AG04449 (cell line): ENCODE data around the gene LDB2.

Experiments used
- CTCF ChIA-PET: fragments of 350-600 bp; formaldehyde crosslinking; extraction: SDS; loops from one replicate; lab custom pipeline; 2021; ENCODE audit warnings: antibody characterized with exemption; lab: Yijun Ruan, JAX
- POLR2A ChIA-PET: fragments of 400-600, 350-600 bp; formaldehyde crosslinking; extraction: SDS; loops from one replicate; lab custom pipeline; 2020; ENCODE audit warnings: antibody characterized with exemption, inconsistent platforms; lab: Yijun Ruan, JAX
- DNase-seq: peaks from one replicate; pipeline ENCODE4 v3.0.0-alpha.2; 2010; ENCODE audit warnings: low read depth, low spot score
- H3K4me3 ChIP-seq: 2 replicates; pipeline ENCODE4 v1.5.1; 2011; ENCODE audit warnings: low read depth, mild to moderate bottlenecking, control low read depth, low read length
- TF ChIP-seq, protein P1 (sequence below): IDR thresholded peaks from one replicate; pipeline ENCODE4 v1.5.1; 2011; ENCODE audit warnings: mild to moderate bottlenecking, moderate library complexity, low read length, control low read depth, inconsistent platforms; ENCODE audit not compliant: insufficient read depth; ENCODE audit errors: missing control alignments

Gene LDB2

GRCh38 chr4:16588651-16589050, 309.8 kb downstream of the LDB2 start:
- no peak for DNase-seq
- H3K4me3 ChIP-seq, result no peak overlapping the region
- TF ChIP-seq, protein P1, sequence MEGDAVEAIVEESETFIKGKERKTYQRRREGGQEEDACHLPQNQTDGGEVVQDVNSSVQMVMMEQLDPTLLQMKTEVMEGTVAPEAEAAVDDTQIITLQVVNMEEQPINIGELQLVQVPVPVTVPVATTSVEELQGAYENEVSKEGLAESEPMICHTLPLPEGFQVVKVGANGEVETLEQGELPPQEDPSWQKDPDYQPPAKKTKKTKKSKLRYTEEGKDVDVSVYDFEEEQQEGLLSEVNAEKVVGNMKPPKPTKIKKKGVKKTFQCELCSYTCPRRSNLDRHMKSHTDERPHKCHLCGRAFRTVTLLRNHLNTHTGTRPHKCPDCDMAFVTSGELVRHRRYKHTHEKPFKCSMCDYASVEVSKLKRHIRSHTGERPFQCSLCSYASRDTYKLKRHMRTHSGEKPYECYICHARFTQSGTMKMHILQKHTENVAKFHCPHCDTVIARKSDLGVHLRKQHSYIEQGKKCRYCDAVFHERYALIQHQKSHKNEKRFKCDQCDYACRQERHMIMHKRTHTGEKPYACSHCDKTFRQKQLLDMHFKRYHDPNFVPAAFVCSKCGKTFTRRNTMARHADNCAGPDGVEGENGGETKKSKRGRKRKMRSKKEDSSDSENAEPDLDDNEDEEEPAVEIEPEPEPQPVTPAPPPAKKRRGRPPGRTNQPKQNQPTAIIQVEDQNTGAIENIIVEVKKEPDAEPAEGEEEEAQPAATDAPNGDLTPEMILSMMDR, result no peak
- ChIA-PET CTCF (no interaction called here), POLR2A (no interaction called here)

- CTCF ChIA-PET, result no interaction called here
- TF ChIP-seq, protein P1, result no peak
- no peak for DNase-seq
- POLR2A ChIA-PET, result no interaction called here
- H3K4me3 ChIP-seq, result no peak overlapping the region
Measured at GRCh38 chr4:16588149-16588548, 310.3 kb downstream of the LDB2 start.

GRCh38 chr4:16585053-16585452, 313.4 kb downstream of the LDB2 start:
- TF ChIP-seq, protein P1, result no peak
- DNase-seq, result no peak
- CTCF ChIA-PET, result no interaction called here
- H3K4me3 ChIP-seq, result no peak overlapping the region
- POLR2A ChIA-PET, result no interaction called here

GRCh38 chr4:16583764-16584163, 314.7 kb downstream of the LDB2 start:
- no peak overlapping the region for H3K4me3 ChIP-seq
- ChIA-PET POLR2A (no interaction called here), CTCF (interaction anchor here (0.7 kb wide), 2 partner anchors 9 to 348 kb away, joined by 3 read pairs; no protein-coding TSS in a partner anchor)
- DNase-seq, result no peak
- TF ChIP-seq, protein P1, result no peak

DNA sequence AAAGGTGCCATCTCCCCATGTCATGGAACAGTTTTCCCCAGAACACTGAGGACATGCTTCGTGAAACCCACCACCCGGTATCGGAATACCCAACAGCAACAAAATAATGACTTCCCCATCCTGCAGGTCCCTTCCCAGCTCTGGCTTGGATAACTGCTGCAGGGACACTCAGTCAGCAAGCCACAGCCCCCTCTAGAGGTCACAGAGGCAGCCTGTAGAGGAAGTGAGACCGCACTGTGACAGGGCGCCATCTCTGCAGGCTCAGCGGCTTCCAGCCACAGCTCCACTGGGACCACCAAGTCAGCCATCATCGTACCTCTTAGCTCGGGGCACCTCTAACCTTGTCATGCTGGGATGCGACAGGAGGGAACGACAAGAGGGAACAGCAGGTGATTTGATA, 315.9 kb downstream of the LDB2 start:
- CTCF ChIA-PET, result no interaction called here
- POLR2A ChIA-PET, result no interaction called here
- DNase-seq, result no peak
- no peak overlapping the region for H3K4me3 ChIP-seq
- TF ChIP-seq, protein P1, result no peak

DNA sequence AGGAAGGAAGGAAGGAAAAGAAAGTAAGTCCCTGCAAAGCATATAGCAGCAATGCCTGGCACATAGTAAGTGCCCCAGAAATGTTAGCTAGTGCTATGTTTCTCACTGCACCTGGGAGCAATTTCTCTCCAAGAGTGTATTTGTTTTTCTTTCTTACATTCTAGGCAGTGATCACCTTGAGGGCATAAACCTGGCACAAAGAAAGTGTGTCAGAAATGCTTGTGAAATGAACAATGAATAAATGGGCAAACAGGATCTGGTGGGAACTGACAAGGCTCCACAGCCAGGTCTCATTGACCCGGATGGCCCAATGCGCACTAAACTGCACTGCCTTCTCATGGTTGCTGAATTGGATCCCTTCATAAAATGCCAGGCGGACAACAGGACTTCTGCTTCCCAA, 316.4 kb downstream of the LDB2 start:
- TF ChIP-seq, protein P1, result no peak
- CTCF ChIA-PET, result no interaction called here
- DNase-seq, result no peak
- POLR2A ChIA-PET, result no interaction called here
- H3K4me3 ChIP-seq, result no peak overlapping the region

DNA sequence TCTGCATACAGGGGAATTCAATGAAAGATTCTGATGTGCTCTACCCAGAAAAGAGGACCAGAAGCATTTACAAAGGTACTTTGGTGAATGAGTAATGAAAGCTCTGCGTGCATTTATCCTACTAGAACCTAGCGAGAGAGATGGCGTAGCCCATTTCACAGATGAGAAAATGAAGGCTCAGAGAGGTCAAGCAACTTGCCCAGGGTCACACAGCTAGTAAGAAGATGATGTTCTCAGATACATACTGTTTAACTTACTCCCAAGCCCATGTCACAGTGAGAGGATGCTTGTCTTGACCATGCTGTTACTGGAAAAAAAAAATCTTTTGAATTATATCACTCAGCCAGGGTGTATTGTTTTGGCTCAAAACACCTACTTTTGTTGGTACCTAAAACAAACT, 317.3 kb downstream of the LDB2 start:
- TF ChIP-seq, protein P1, result no peak
- POLR2A ChIA-PET, result no interaction called here
- CTCF ChIA-PET, result no interaction called here
- DNase-seq, result no peak
- H3K4me3 ChIP-seq, result no peak overlapping the region
